Endodermal cell (in vitro differentiated cells): ENCODE data around the gene MS4A2. TPM values are rescaled to one million over a fixed set of nuclear protein-coding genes. Genes with fewer than 3 reads are reported as not detected.

Source experiments
- DNase-seq: peaks from one replicate; pipeline ENCODE4 v3.0.0-alpha.2; 2017
- H3K27ac ChIP-seq: 2 replicates; pipeline ENCODE4 v1.5.1; 2013; ENCODE audit warnings: mild to moderate bottlenecking, low read depth, low read length, moderate library complexity
- H3K27me3 ChIP-seq: 2 replicates; pipeline ENCODE4 v1.6.1; 2013; ENCODE audit warnings: mild to moderate bottlenecking, low read length, moderate library complexity; ENCODE audit not compliant: insufficient read depth, control insufficient read depth, poor library complexity, severe bottlenecking
- H3K36me3 ChIP-seq: 2 replicates; pipeline ENCODE4 v1.7.0; 2013; ENCODE audit warnings: mild to moderate bottlenecking, low read length, moderate library complexity; ENCODE audit not compliant: control insufficient read depth, insufficient read depth
- H3K4me1 ChIP-seq: one replicate; pipeline ENCODE4 v1.7.0; 2013; ENCODE audit warnings: low read length; ENCODE audit not compliant: control insufficient read depth, insufficient read depth
- H3K4me3 ChIP-seq: 2 replicates; pipeline ENCODE4 v1.5.1; 2013; ENCODE audit warnings: mild to moderate bottlenecking, low read length, moderate library complexity
- H3K9ac ChIP-seq: 2 replicates; pipeline ENCODE4 v1.6.1; 2013; ENCODE audit warnings: mild to moderate bottlenecking, low read length, moderate library complexity; ENCODE audit not compliant: poor library complexity, severe bottlenecking; ENCODE audit errors: extremely low read depth
- H3K9me3 ChIP-seq: 2 replicates; pipeline ENCODE4 v1.6.1; 2013; ENCODE audit warnings: mild to moderate bottlenecking, low read length, moderate library complexity; ENCODE audit not compliant: control insufficient read depth
- H3K27ac Mint-ChIP-seq: 2 replicates; pipeline ENCODE4 v1.8.0; 2020; ENCODE audit warnings: mixed read lengths
- H3K27me3 Mint-ChIP-seq: 2 replicates; pipeline ENCODE4 v1.8.0; 2021; ENCODE audit warnings: mild to moderate bottlenecking, mixed read lengths; ENCODE audit not compliant: insufficient read depth
- H3K36me3 Mint-ChIP-seq: 2 replicates; pipeline ENCODE4 v1.8.0; 2020; ENCODE audit warnings: low read depth, mixed read lengths
- H3K4me1 Mint-ChIP-seq: 2 replicates; pipeline ENCODE4 v1.8.0; 2020; ENCODE audit warnings: mixed read lengths
- H3K4me3 Mint-ChIP-seq: 2 replicates; pipeline ENCODE4 v1.8.0; 2020; ENCODE audit warnings: mild to moderate bottlenecking, moderate library complexity, mixed read lengths
- H3K9me3 Mint-ChIP-seq: 2 replicates; pipeline ENCODE4 v1.8.0; 2020; ENCODE audit warnings: mild to moderate bottlenecking, mixed read lengths
- CTCF ChIP-seq: fragments of 200-600 bp; sonication (generic); conservative IDR thresholded peaks from 2 replicates; pipeline ENCODE4 v1.5.0; 2021; ENCODE audit warnings: antibody characterized with exemption, mild to moderate bottlenecking
- WGBS, 2 experiments: methylation state at CpG; one replicate each; pipeline versions ENCODE4 v1.1.5 to v1.1.7; 2013; ENCODE audit warnings: missing lambda C conversion rate in 2 of 2, mixed read lengths in 1 of 2; ENCODE audit not compliant: insufficient coverage in 1 of 2, insufficient read length in 1 of 2; 5-methylcytosine and 5-hydroxymethylcytosine counted together
- total RNA-seq, 2 donors: library from RNA; stranded (reverse); fragmentation: NEBNext Ultra II Directional in 1 of 2; extraction: Animal tissue kit (Norgen Biotek cat#: 25700) in 1 of 2; gene quantifications; 2 replicates in 1 of 2; 3 replicates in 1 of 2; pipeline ENCODE4 v1.2.1, GENCODE V29; 2021

MS4A2 gene
- total RNA-seq, 2 donors from 2014 or later: not detected

DNA sequence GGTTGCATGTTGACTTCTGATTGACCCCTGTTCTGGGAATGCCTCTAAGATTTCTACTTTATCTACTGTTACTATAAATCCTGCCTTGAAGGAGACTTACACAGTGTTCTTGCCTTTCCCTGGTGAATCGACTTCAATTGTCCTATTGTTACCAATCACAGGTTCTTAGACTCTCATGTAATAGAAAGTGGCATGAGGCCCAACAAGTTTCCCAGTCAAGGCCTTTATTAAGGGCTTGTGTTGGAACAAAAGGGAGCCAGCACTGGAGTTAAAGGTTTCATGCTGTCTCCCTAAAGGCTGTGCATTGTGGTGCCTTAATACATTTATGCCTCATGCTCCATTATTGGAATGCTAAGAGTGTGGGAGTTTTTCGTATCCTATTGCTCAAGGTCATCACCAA, 23.3 kb downstream of the MS4A2 start:
- Histone ChIP-seq H3K4me1 (peaks cover 11% of the 10 kb centered on the region), H3K9ac (no peak overlapping the region), H3K9me3 (peaks cover 19% of the 10 kb centered on the region), H3K27ac (peak overlapping the region; percentile 36), H3K27me3 (peaks cover 13% of the 10 kb centered on the region), H3K36me3 (no peaks in the 10 kb centered on the region), H3K4me3 (no peak overlapping the region)
- Mint-ChIP-seq H3K27ac (no peak overlapping the region), H3K9me3 (peaks cover 9% of the 10 kb centered on the region), H3K4me3 (no peak overlapping the region), H3K4me1 (peaks cover 26% of the 10 kb centered on the region), H3K36me3 (no peaks in the 10 kb centered on the region), H3K27me3 (peaks cover 13% of the 10 kb centered on the region)
- WGBS, 2 experiments: 83 to 96% methylated on average over 2 of the region's 2 CpGs
- no peak for DNase-seq
- no peak for TF ChIP-seq CTCF

- no peak overlapping the region for H3K4me3 Mint-ChIP-seq
- TF ChIP-seq CTCF: no peak
- Histone ChIP-seq H3K4me1 (peaks cover 13% of the 10 kb centered on the region), H3K27ac (no peak overlapping the region), H3K4me3 (no peak overlapping the region), H3K9me3 (peaks cover 18% of the 10 kb centered on the region), H3K27me3 (no peaks in the 10 kb centered on the region), H3K9ac (no peak overlapping the region), H3K36me3 (no peaks in the 10 kb centered on the region)
- peaks cover 35% of the 10 kb centered on the region for H3K4me1 Mint-ChIP-seq
- H3K9me3 Mint-ChIP-seq: peaks cover 9% of the 10 kb centered on the region
- DNase-seq: no peak
- H3K36me3 Mint-ChIP-seq: no peaks in the 10 kb centered on the region
- H3K27me3 Mint-ChIP-seq: no peaks in the 10 kb centered on the region
- no peak overlapping the region for H3K27ac Mint-ChIP-seq
Observed at GRCh38 chr11:60116996-60117790, 28.7 kb downstream of the MS4A2 start.

GRCh38 chr11:60118338-60118737, 29.9 kb downstream of the MS4A2 start:
- peaks cover 25% of the 10 kb centered on the region for H3K4me1 Mint-ChIP-seq
- H3K4me3 Mint-ChIP-seq: no peak overlapping the region
- Histone ChIP-seq H3K9me3 (peaks cover 25% of the 10 kb centered on the region), H3K4me3 (no peak overlapping the region), H3K36me3 (no peaks in the 10 kb centered on the region), H3K27me3 (no peaks in the 10 kb centered on the region), H3K27ac (no peak overlapping the region), H3K4me1 (peaks cover 13% of the 10 kb centered on the region), H3K9ac (no peak overlapping the region)
- no peaks in the 10 kb centered on the region for H3K36me3 Mint-ChIP-seq
- no peak overlapping the region for H3K27ac Mint-ChIP-seq
- peak; percentile 48 for TF ChIP-seq CTCF
- 59 to 75% methylated on average over 1 to 2 of the region's 2 CpGs for WGBS, 2 experiments
- DNase-seq: no peak
- peaks cover 13% of the 10 kb centered on the region for H3K9me3 Mint-ChIP-seq
- no peaks in the 10 kb centered on the region for H3K27me3 Mint-ChIP-seq
